Ascending aorta (tissue), 2 donors: Measurements from ENCODE around the gene HSD3B7. TPM values are rescaled to one million over a fixed set of nuclear protein-coding genes. Genes with fewer than 3 reads are reported as not detected.

Experiments used
- DNase-seq, 2 donors: peaks; one replicate each; pipeline ENCODE4 v3.0.0-alpha.2; 2019; ENCODE audit warnings: low spot score in 2 of 2
- H3K27ac ChIP-seq, 2 donors: fragments of 200-600 bp; sonication (generic); one replicate each; pipeline ENCODE4 v1.5.1; 2016 to 2017; ENCODE audit warnings: mild to moderate bottlenecking in 1 of 2
- H3K27me3 ChIP-seq: fragments of 200-600 bp; sonication (generic); one replicate; pipeline ENCODE4 v1.5.1; 2017
- H3K36me3 ChIP-seq, 2 donors: fragments of 200-600 bp; sonication (generic); one replicate each; pipeline ENCODE4 v1.5.1; 2016
- H3K4me1 ChIP-seq, 2 donors: fragments of 200-600 bp; sonication (generic); one replicate each; pipeline ENCODE4 v1.5.1; 2016 to 2017; ENCODE audit warnings: mild to moderate bottlenecking in 1 of 2
- H3K4me3 ChIP-seq, 2 donors: fragments of 200-600 bp; sonication (generic); one replicate each; pipeline ENCODE4 v1.5.1; 2016 to 2017; ENCODE audit warnings: mild to moderate bottlenecking in 1 of 2
- H3K9me3 ChIP-seq, 2 donors: fragments of 200-600 bp; sonication (generic); one replicate each; pipeline ENCODE4 v1.5.1; 2016
- CTCF ChIP-seq, 3 experiments: fragments of 200-600 bp in 2 of 3; fragments of 450-650 bp in 1 of 3; sonication (generic) in 2 of 3; IDR thresholded peaks; one replicate each; pipeline ENCODE4 v1.5.1; 2016 to 2019; ENCODE audit warnings: antibody characterized with exemption in 3 of 3, mild to moderate bottlenecking in 1 of 3, moderate library complexity in 1 of 3
- intact Hi-C: fragments of 100-400 bp; cut with DNase I; formaldehyde crosslinking; loops from one replicate; pipeline ENCODE4 v1.15.1; 2023
- total RNA-seq: library from RNA; depleted of rRNA; stranded (reverse); fragments of >200 nt; gene quantifications from one replicate; pipeline ENCODE4 v1.1.0, GENCODE V29; 2016

Gene HSD3B7
- total RNA-seq, 1 donor from 2014 or later = 35.2 TPM

DNA sequence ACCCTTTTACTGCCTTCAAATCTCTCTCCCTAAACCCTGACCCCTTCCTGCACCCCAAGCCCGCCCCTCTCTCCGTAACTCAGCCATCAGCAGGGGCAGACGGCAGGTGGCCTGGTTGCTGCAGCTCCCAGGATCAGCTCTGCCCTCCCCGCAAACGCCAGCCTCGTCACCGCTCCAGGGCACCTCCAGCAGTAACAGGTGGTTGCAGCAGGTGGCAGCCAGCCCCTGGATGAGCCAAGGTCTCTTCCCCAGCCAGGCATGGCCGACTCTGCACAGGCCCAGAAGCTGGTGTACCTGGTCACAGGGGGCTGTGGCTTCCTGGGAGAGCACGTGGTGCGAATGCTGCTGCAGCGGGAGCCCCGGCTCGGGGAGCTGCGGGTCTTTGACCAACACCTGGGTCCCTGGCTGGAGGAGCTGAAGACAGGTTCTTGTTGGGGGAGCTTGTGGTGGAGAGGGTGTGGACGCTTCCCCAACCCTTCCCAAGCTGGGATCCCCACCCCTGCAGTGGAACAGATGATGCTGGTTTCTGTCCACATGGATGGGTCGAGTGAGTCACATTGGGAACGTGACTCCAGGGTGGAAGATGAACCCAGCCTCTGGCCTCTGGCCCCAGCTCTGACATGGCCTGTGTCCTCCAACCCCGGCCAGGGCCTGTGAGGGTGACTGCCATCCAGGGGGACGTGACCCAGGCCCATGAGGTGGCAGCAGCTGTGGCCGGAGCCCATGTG, 558 bp downstream of the HSD3B7 start:
- no peaks in the 10 kb centered on the region for H3K9me3 ChIP-seq
- peak overlapping the region; percentile 14 to 50 for H3K27ac ChIP-seq
- no peak for TF ChIP-seq CTCF (IDR thresholded peaks at IDR 0.05)
- DNase-seq = no peak
- H3K27me3 ChIP-seq = no peaks in the 10 kb centered on the region
- peaks cover 3 to 11% of the 10 kb centered on the region in 2 donors for H3K4me1 ChIP-seq
- H3K4me3 ChIP-seq = peak overlapping the region; percentile 43 to 59
- peaks cover 18 to 38% of the 10 kb centered on the region in 2 donors for H3K36me3 ChIP-seq
- intact Hi-C loops = loop anchor here (1.0 kb wide), 4 partner anchors 48 to 883 kb away; partner anchors contain the start of gene STX4

GRCh38 chr16:30986129-30986991, 1.4 kb downstream of the HSD3B7 start:
- Histone ChIP-seq H3K4me1 (peaks cover 3 to 11% of the 10 kb centered on the region in 2 donors), H3K27me3 (no peaks in the 10 kb centered on the region), H3K4me3 (peak overlapping the region in 1 of 2 donors; percentile 43), H3K27ac (no peak overlapping the region), H3K9me3 (no peaks in the 10 kb centered on the region), H3K36me3 (peaks cover 12 to 30% of the 10 kb centered on the region in 2 donors)
- TF ChIP-seq CTCF (IDR thresholded peaks at IDR 0.05) = no peak
- intact Hi-C loops = no loop called here
- DNase-seq = no peak

GRCh38 chr16:30987581-30988190, 2.7 kb downstream of the HSD3B7 start:
- Histone ChIP-seq H3K27ac (no peak overlapping the region), H3K9me3 (no peaks in the 10 kb centered on the region), H3K4me3 (no peak overlapping the region), H3K27me3 (no peaks in the 10 kb centered on the region), H3K36me3 (peaks cover 7 to 17% of the 10 kb centered on the region in 2 donors), H3K4me1 (peaks cover 3 to 11% of the 10 kb centered on the region in 2 donors)
- TF ChIP-seq CTCF (IDR thresholded peaks at IDR 0.05) = no peak
- intact Hi-C loops = no loop called here
- no peak for DNase-seq

DNA sequence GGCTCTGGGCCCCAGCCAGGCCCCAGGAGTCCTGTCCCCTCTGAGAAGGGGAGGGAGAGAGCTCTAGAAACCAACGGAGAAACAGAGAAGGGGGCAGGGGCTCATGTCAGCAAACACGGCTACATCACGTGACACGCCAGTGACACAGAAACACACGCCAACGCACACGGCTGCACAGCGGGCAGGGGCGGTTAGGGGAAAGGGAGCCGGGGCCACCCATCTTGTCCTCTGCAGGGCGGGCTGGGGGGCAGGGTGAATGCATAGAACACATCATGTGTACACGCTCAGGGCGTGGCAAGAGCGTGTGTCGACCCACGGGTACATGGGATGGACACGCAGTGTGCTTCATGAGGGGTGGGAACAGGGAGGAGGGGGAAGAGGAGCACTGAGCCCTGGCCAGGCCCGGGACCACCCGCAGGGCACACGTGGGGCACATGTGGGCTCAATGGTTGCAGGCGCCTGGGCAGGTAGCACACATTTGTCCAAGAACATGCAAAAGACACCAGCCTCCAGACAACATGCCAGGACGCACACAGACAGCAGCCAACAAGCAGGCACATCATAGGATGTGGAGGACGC, 4.6 kb downstream of the HSD3B7 start:
- Histone ChIP-seq H3K27ac (no peak overlapping the region), H3K9me3 (no peaks in the 10 kb centered on the region), H3K27me3 (no peaks in the 10 kb centered on the region), H3K4me1 (peaks cover 3 to 11% of the 10 kb centered on the region in 2 donors), H3K4me3 (no peak overlapping the region), H3K36me3 (no peaks in the 10 kb centered on the region)
- intact Hi-C loops = no loop called here
- no peak for DNase-seq
- TF ChIP-seq CTCF (IDR thresholded peaks at IDR 0.05) = no peak

DNA sequence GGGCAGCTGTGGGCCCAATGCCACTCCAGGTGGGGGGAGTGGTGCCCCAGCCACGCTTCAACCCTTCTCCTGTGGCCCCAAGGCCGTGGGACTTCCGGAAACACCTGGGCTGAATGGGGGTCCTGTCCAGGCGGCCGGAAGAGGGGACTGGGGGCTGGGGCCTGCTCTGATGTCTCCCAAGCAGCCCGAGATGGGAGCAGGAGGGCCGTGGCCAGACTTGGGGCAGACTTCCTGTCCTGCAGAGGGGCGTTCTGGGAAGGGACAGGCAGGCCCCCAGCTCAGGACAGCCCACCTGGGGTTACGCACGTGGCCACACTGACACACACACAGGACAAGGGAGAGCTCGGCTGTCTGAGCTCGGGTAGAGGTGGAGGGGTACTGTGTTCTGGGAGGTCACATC, 5.1 kb downstream of the HSD3B7 start:
- intact Hi-C loops = no loop called here
- H3K4me1 ChIP-seq = peaks cover 3 to 11% of the 10 kb centered on the region in 2 donors
- no peaks in the 10 kb centered on the region for H3K27me3 ChIP-seq
- no peak overlapping the region for H3K27ac ChIP-seq
- TF ChIP-seq CTCF (IDR thresholded peaks at IDR 0.05) = no peak
- no peaks in the 10 kb centered on the region for H3K36me3 ChIP-seq
- no peak overlapping the region for H3K4me3 ChIP-seq
- H3K9me3 ChIP-seq = no peaks in the 10 kb centered on the region
- DNase-seq = no peak
